Endothelial cell of umbilical vein (primary cell): ENCODE measurements around the gene CTNNA2. TPM values are rescaled to one million over a fixed set of nuclear protein-coding genes. Genes with fewer than 3 reads are reported as not detected.

Experiments
- BruUV-seq: library from RNA; stranded (reverse); fragments of 400-500 nt; replicated peaks from 2 replicates; lab custom pipeline; 2021; lab: Mats Ljungman, UMichigan
- CTCF ChIA-PET: fragments of 300-600, 350-600 bp; sonication (Branson Sonifier 250); formaldehyde crosslinking; loops from one replicate; lab custom pipeline; 2021; ENCODE audit warnings: antibody characterized with exemption, inconsistent platforms; lab: Charles Lee
- POLR2A ChIA-PET: fragments of 300-600, 350-600 bp; sonication (Branson Sonifier 250); formaldehyde crosslinking; loops from one replicate; lab custom pipeline; 2021; ENCODE audit warnings: antibody characterized with exemption, inconsistent platforms; lab: Charles Lee
- DNase-seq: peaks from one replicate; pipeline ENCODE4 v3.0.0-alpha.2; 2011; ENCODE audit warnings: low read depth, low spot score
- FAIRE-seq: peaks from 2 replicates; lab custom pipeline; 2011; peaks lifted over from hg19 to GRCh38; lab: Jason Lieb, UNC
- H2AFZ ChIP-seq: 2 replicates; pipeline ENCODE4 v1.6.0; 2012; ENCODE audit warnings: low read depth, low read length, control low read depth, inconsistent platforms
- H3K27ac ChIP-seq: 2 replicates; pipeline ENCODE4 v1.5.1; 2011; ENCODE audit warnings: low read depth, mild to moderate bottlenecking, control low read depth, low read length, moderate library complexity; ENCODE audit not compliant: insufficient read depth
- H3K27me3 ChIP-seq, 2 experiments: 2 replicates each; pipeline versions ENCODE4 v1.6.0 to v1.6.1; 2011; ENCODE audit warnings: low read length in 2 of 2, mixed read lengths in 1 of 2; ENCODE audit not compliant: control insufficient read depth in 2 of 2, insufficient read depth in 2 of 2
- H3K36me3 ChIP-seq, 2 experiments: 2 replicates in 1 of 2; 3 replicates in 1 of 2; pipeline ENCODE4 v1.5.1; 2011; ENCODE audit warnings: low read length in 2 of 2, mild to moderate bottlenecking in 1 of 2, moderate library complexity in 1 of 2; ENCODE audit not compliant: control insufficient read depth in 2 of 2, insufficient read depth in 2 of 2; ENCODE audit errors: extremely low read depth in 1 of 2
- H3K4me1 ChIP-seq: 3 replicates; pipeline ENCODE4 v1.5.1; 2011; ENCODE audit warnings: mild to moderate bottlenecking, low read length; ENCODE audit not compliant: control insufficient read depth, insufficient read depth; ENCODE audit errors: extremely low read depth
- H3K4me2 ChIP-seq: 2 replicates; pipeline ENCODE4 v1.6.1; 2011; ENCODE audit warnings: low read length, control low read depth, mixed read lengths; ENCODE audit not compliant: insufficient read depth
- H3K4me3 ChIP-seq, 3 experiments: fragments of 200-600 bp in 1 of 3; sonication (generic), shearing (Covaris generic) in 1 of 3; replicated peaks in 1 of 3; 2 replicates each; pipeline ENCODE4 v1.5.1; 2011 to 2016; ENCODE audit warnings: control low read depth in 3 of 3, low read length in 3 of 3, mild to moderate bottlenecking in 2 of 3, inconsistent platforms in 1 of 3, low read depth in 1 of 3, moderate library complexity in 1 of 3; ENCODE audit not compliant: insufficient read depth in 1 of 3
- H3K79me2 ChIP-seq: 2 replicates; pipeline ENCODE4 v1.6.0; 2012; ENCODE audit warnings: low read length, inconsistent platforms; ENCODE audit not compliant: control insufficient read depth, insufficient read depth
- H3K9ac ChIP-seq: replicated peaks from 2 replicates; pipeline ENCODE3; 2011; ENCODE audit warnings: low read length, control low read depth; ENCODE audit not compliant: insufficient read depth; ENCODE audit errors: extremely low read depth
- H3K9me1 ChIP-seq: replicated peaks from 3 replicates; pipeline ENCODE4 v1.6.0; 2011; ENCODE audit warnings: mild to moderate bottlenecking, low read length; ENCODE audit not compliant: control insufficient read depth, insufficient read depth; ENCODE audit errors: extremely low read depth
- H3K9me3 ChIP-seq: replicated peaks from 2 replicates; pipeline ENCODE4 v1.5.1; 2012; ENCODE audit warnings: low read length, inconsistent platforms; ENCODE audit not compliant: control insufficient read depth, insufficient read depth
- H4K20me1 ChIP-seq: replicated peaks from 2 replicates; pipeline ENCODE3; 2011; ENCODE audit warnings: mild to moderate bottlenecking, low read length; ENCODE audit not compliant: control insufficient read depth, insufficient read depth; ENCODE audit errors: extremely low read depth
- CTCF ChIP-seq, 2 donors: IDR thresholded peaks; 1 replicate in 1 of 2; 2 replicates in 1 of 2; pipeline ENCODE4 v1.5.1; 2011; ENCODE audit warnings: low read length in 2 of 2, mild to moderate bottlenecking in 2 of 2, moderate library complexity in 2 of 2, control low read depth in 1 of 2, inconsistent platforms in 1 of 2, low read depth in 1 of 2; ENCODE audit not compliant: insufficient read depth in 1 of 2; ENCODE audit errors: extremely low read depth in 1 of 2
- EZH2 ChIP-seq: IDR thresholded peaks from 2 replicates; pipeline ENCODE4 v1.6.1; 2012; ENCODE audit warnings: borderline replicate concordance, low read depth, mild to moderate bottlenecking, moderate library complexity, low read length, inconsistent platforms; ENCODE audit not compliant: severe bottlenecking
- FOS ChIP-seq: IDR thresholded peaks from 2 replicates; pipeline ENCODE4 v1.6.1; 2011; ENCODE audit warnings: mild to moderate bottlenecking, low read length, moderate library complexity, borderline replicate concordance; ENCODE audit not compliant: insufficient read depth
- GATA2 ChIP-seq: IDR thresholded peaks from 2 replicates; pipeline ENCODE4 v1.7.0; 2011; ENCODE audit warnings: low read depth, mild to moderate bottlenecking, moderate library complexity, mixed read lengths, low read length; ENCODE audit not compliant: insufficient read length, insufficient read depth
- JUN ChIP-seq: IDR thresholded peaks from 2 replicates; pipeline ENCODE4 v1.6.1; 2011; ENCODE audit warnings: borderline replicate concordance, low read depth; ENCODE audit not compliant: insufficient read length, insufficient read depth
- MAX ChIP-seq: IDR thresholded peaks from 2 replicates; pipeline ENCODE4 v1.6.1; 2011; ENCODE audit not compliant: insufficient read depth, insufficient read length
- MYC ChIP-seq: IDR thresholded peaks from one replicate; pipeline ENCODE4 v1.6.1; 2011; ENCODE audit warnings: mild to moderate bottlenecking, low read depth, low read length
- POLR2A ChIP-seq: IDR thresholded peaks from 2 replicates; pipeline ENCODE4 v1.6.1; 2012; ENCODE audit warnings: low read depth, mild to moderate bottlenecking, control low read depth, low read length
- POLR2AphosphoS5 ChIP-seq: IDR thresholded peaks from 2 replicates; pipeline ENCODE4 v1.6.1; 2012; ENCODE audit warnings: low read depth, mild to moderate bottlenecking, control low read depth, low read length, moderate library complexity; ENCODE audit not compliant: insufficient read depth
- dilution Hi-C: fragments of 300-500 bp; cut with MboI; formaldehyde crosslinking; loops from one replicate; pipeline ENCODE4 v1.15.0; 2019; ENCODE audit warnings: low sequenced_read_pairs; ENCODE audit not compliant: extremely low pct_ligation_motif_present
- intact Hi-C: fragments of 100-400 bp; cut with micrococcal nuclease; formaldehyde crosslinking; loops from one replicate; pipeline ENCODE4 v1.10.0; 2022
- polyA plus RNA-seq, 4 experiments: library from polyadenylated mRNA; depleted of rRNA in 3 of 4; stranded (reverse) in 3 of 4; unstranded in 1 of 4; fragments of >200 nt; gene quantifications; 2 replicates each; pipeline versions ENCODE4 v1.2.1 to v1.2.3, GENCODE V29; 2011 to 2012; ENCODE audit warnings: missing spikeins in 1 of 4
- total RNA-seq: library from RNA; stranded (reverse); gene quantifications from 2 replicates; pipeline ENCODE4 v1.2.3, GENCODE V29; 2021

Gene CTNNA2
- total and polyA plus RNA-seq, 2 donors (not counting 3 experiments of a cell fraction or from before 2014, with no cell fraction given): not detected

GRCh38 chr2:80437959-80438358 is 925.1 kb downstream of the CTNNA2 start:
- DNase-seq (no peak), FAIRE-seq (no peak)
- no peak overlapping the region for H3K9ac ChIP-seq
- H3K4me3 ChIP-seq: no peak overlapping the region
- no peaks in the 10 kb centered on the region for H3K27me3 ChIP-seq
- H2AFZ ChIP-seq: no peak overlapping the region
- H3K79me2 ChIP-seq: no peaks in the 10 kb centered on the region
- CTCF ChIA-PET: no interaction called here
- BruUV-seq: no TSS peak
- H3K27ac ChIP-seq: no peak overlapping the region
- no peak overlapping the region for H3K4me2 ChIP-seq
- peaks cover 2% of the 10 kb centered on the region for H3K9me3 ChIP-seq
- H3K9me1 ChIP-seq: no peaks in the 10 kb centered on the region
- dilution Hi-C loops (no loop called here), intact Hi-C loops (no loop called here)
- no peaks in the 10 kb centered on the region for H4K20me1 ChIP-seq
- no peaks in the 10 kb centered on the region for H3K4me1 ChIP-seq
- TF ChIP-seq POLR2AphosphoS5 (no peak), JUN (no peak), FOS (no peak), EZH2 (no peak), POLR2A (no peak), CTCF (IDR thresholded peaks at IDR 0.05; ENCODE audit: extremely low read depth in 1 of 2, insufficient read depth in 1 of 2, low read depth in 1 of 2, low read length in 2 of 2) (no peak), GATA2 (no peak), MAX (no peak), MYC (no peak)
- POLR2A ChIA-PET: no interaction called here
- H3K36me3 ChIP-seq: no peaks in the 10 kb centered on the region
